Activated T-cell treated with anti-CD3 and anti-CD28 coated beads for 48 hours (primary cell): Measurements from ENCODE around the gene EGLN1.

Experiments
- DNase-seq: peaks from one replicate; pipeline ENCODE4 v3.0.0-alpha.2; 2020; ENCODE audit warnings: low read depth

The EGLN1 gene

GRCh38 chr1:231396643-231397042, 25.4 kb downstream of the EGLN1 start:
- DNase-seq, result no peak

- DNase-seq, result no peak
Measured at GRCh38 chr1:231395998-231396390, 26.1 kb downstream of the EGLN1 start.

GRCh38 chr1:231395076-231395997, 26.8 kb downstream of the EGLN1 start:
- no peak for DNase-seq

GRCh38 chr1:231393668-231394067, 28.4 kb downstream of the EGLN1 start:
- no peak for DNase-seq

GRCh38 chr1:231392389-231393131, 29.5 kb downstream of the EGLN1 start:
- DNase-seq, result no peak

- DNase-seq, result no peak
Measured at GRCh38 chr1:231390071-231390470, 32.0 kb downstream of the EGLN1 start.

- no peak for DNase-seq
Measured at GRCh38 chr1:231387770-231388669, 34.1 kb downstream of the EGLN1 start.

- DNase-seq, result no peak
Measured at GRCh38 chr1:231386466-231386865, 35.6 kb downstream of the EGLN1 start.

GRCh38 chr1:231385416-231385748, 36.7 kb downstream of the EGLN1 start:
- no peak for DNase-seq

GRCh38 chr1:231384696-231385415, 37.2 kb downstream of the EGLN1 start:
- DNase-seq, result no peak

- DNase-seq, result no peak
Measured at GRCh38 chr1:231383159-231383860, 38.8 kb downstream of the EGLN1 start.

- no peak for DNase-seq
Measured at GRCh38 chr1:231382426-231382825, 39.7 kb downstream of the EGLN1 start.

- DNase-seq, result no peak
Measured at GRCh38 chr1:231381729-231382128, 40.4 kb downstream of the EGLN1 start.

GRCh38 chr1:231376875-231377549, 45.1 kb downstream of the EGLN1 start:
- DNase-seq, result no peak

GRCh38 chr1:231376101-231376500, 46.0 kb downstream of the EGLN1 start:
- DNase-seq, result no peak

- DNase-seq, result no peak
Measured at GRCh38 chr1:231374394-231374793, 47.7 kb downstream of the EGLN1 start.

- DNase-seq, result no peak
Measured at GRCh38 chr1:231372501-231372900, 49.6 kb downstream of the EGLN1 start.

GRCh38 chr1:231369282-231369681, 52.8 kb downstream of the EGLN1 start:
- DNase-seq, result no peak

GRCh38 chr1:231364192-231364591, 57.9 kb downstream of the EGLN1 start:
- DNase-seq, result no peak

GRCh38 chr1:231363624-231364023, 58.5 kb downstream of the EGLN1 start:
- DNase-seq, result no peak
